NCI-H1105 treated with DMSO at 0.1 percent for 48 hours (cell line): ENCODE results near the gene MINPP1.

Source experiments
- DNase-seq: peaks from one replicate; lab custom pipeline; 2025; lab: John Stamatoyannopoulos, UW

Gene MINPP1

GRCh38 chr10:87519582-87519981, 14.9 kb downstream of the MINPP1 start:
- DNase-seq: no peak

DNA sequence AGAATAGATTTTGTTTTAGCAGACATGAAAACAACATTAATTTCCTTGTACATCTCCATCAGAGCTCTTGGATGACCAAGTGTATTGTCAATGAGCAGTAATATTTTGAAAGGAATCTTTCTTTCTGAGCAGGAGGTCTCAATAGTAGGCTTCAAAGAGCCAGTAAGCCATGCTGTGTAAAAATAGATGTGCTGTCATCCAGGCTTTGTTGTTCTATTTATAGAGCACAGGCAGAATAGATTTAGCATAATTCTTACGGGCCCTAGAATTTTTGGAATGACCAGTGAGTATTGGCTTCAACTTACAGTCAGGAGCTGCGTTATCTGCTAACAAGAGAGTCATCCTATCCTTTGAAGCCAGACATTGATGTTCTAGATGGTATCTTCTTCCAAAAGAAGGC, 19.0 kb downstream of the MINPP1 start:
- DNase-seq: no peak

DNA sequence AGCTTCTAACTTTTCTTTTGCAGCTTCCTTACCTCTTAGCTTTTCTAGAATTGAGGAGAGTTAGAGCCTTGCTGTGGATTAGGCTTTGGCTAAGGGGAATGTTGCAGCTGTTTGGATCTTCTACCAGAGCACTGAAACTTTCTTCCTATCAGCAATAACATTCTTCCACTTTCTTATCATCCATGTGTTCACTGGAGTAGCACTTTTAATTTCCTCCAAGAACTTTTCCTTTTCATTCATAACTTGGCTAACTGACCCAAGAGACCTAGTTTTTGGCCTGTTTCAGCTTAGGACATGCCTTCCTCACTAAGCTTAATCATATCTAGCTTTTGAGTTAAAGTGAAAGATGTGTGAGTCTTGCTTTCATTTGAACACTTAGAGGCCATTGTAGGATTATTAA, 19.6 kb downstream of the MINPP1 start:
- DNase-seq: no peak

DNA sequence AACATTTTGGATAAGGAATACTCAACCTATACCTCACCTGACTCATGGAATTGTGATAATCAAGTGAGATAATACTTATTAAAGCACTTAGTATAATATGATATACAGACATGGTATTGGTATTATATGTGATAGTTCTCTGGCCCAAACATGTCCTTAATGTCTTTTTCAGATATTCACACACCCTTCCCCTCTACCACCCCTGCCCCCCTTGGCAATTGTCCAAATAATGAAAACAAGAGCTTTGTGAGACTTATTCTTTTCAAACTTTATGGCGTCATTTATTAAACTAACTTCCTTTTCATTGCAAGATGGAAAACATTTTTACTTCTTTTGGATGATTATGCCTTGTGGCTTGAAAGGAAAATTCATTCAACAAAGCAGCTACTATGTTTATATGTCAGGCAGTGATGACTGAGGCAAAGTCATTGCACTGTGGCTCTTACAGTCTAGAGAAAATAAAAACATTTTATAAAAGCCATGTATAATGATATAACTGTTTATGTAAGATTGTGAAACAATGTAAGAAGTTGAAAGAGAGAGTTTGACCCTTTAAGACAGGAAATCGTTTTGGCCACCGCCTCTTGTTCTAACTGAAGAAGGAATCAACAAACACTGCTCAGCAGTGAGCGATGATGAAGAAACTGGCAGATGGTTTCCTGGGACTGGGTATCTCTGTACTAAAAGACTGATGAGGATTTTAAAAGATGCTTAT, 27.4 kb downstream of the MINPP1 start:
- DNase-seq: no peak

GRCh38 chr10:87532696-87533095, 28.0 kb downstream of the MINPP1 start:
- DNase-seq: no peak

- no peak for DNase-seq
These were observed 29.6 kb downstream of the MINPP1 start for GRCh38 chr10:87534173-87534858.

- no peak for DNase-seq
These were observed 33.7 kb downstream of the MINPP1 start for GRCh38 chr10:87538092-87539015.

GRCh38 chr10:87541114-87541513, 36.4 kb downstream of the MINPP1 start:
- no peak for DNase-seq

- DNase-seq: no peak
These were observed 40.0 kb downstream of the MINPP1 start for GRCh38 chr10:87544721-87545120.

DNA sequence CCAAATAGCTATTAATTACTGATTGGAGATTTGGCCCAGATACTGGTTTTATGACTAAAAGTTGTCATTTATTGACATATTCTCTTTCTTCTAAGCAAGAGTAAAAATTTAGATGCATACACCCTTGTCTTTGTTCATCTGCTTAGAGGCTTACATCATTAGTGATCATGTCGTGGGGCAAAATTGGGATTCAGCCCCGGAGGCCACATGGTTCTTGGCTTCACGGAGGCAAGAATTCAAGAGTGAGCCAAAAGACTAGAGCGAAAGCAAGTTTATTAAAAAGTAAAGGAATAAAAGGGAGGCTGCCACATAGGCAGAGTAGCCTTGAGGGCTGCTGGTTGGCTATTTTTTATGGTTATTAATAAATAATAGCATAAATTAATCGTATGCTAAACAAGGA, 41.1 kb downstream of the MINPP1 start:
- no peak for DNase-seq

GRCh38 chr10:87546210-87546609, 41.5 kb downstream of the MINPP1 start:
- no peak for DNase-seq

- DNase-seq: no peak
These were observed 42.3 kb downstream of the MINPP1 start for GRCh38 chr10:87546971-87547413.

DNA sequence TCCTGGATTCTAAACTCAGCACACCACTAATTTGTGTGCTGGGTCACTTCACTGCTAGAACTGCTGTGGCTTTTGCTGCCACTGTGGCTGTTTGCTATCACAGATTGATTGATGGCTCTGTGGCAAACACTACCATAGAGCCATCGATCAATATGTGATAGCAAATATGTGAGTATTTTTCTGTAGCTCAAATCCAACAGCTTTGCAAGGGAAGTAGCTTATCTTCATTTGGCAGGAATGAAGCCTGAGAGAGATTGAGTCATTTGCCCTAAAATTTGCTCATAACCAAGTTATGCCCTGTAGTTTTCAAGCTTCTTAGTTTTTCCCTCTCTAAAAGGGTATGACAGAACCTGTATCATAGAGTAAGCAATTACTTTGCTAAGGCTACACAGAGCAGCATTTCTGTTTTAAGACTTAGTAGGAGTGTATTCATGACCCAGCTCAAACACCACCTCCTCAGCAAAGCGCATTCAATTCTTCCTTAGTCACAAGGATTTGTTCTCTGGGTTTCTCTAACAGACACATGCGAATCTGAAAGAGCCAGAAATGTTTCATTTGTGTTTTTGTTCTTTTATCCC, 43.1 kb downstream of the MINPP1 start:
- no peak for DNase-seq

DNA sequence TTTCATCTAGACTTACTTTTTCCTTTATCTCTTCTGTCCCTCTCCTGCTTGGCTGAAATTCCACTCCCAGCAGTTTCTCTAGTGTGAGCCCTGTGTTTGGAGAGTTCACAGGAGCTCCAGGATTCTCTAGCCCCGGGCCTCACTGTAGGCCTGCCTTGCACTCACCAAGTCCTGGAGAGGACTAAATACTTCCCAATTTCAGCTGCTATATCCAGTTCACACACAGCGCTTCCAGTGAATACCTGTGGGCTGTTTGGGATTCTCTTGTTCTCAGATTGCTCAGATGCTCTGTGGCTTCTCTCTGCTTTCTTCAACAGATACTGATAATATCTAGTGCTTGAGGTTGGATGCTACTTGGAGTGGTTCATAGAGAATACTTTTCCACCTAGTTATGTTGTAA, 46.0 kb downstream of the MINPP1 start:
- DNase-seq: no peak

- DNase-seq: no peak
These were observed 46.6 kb downstream of the MINPP1 start for GRCh38 chr10:87551326-87551725.

- DNase-seq: no peak
These were observed 47.7 kb downstream of the MINPP1 start for GRCh38 chr10:87552248-87552929.

DNA sequence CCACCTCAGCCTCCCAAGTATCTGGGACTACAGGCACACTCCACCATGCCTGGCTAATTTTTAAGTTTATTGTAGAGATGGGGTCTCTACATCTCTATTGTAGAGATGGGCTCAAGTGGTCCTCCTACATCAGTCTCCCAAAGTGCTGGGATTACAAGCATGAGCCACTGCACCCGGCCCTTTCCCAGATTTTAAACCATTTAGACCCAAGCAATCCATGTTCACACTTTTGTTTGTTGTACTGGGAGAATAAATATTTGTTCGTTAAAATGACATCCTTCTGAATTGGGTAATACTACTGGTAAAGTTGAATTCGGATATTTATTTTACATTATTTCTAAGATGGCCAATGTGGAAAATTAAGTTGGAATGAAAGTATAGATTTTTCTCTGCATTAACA, 52.7 kb downstream of the MINPP1 start:
- no peak for DNase-seq

GRCh38 chr10:87558333-87558732, 53.6 kb downstream of the MINPP1 start:
- no peak for DNase-seq

GRCh38 chr10:87559392-87559791, 54.7 kb downstream of the MINPP1 start:
- no peak for DNase-seq

GRCh38 chr10:87560495-87561129, 55.9 kb downstream of the MINPP1 start:
- no peak for DNase-seq

DNA sequence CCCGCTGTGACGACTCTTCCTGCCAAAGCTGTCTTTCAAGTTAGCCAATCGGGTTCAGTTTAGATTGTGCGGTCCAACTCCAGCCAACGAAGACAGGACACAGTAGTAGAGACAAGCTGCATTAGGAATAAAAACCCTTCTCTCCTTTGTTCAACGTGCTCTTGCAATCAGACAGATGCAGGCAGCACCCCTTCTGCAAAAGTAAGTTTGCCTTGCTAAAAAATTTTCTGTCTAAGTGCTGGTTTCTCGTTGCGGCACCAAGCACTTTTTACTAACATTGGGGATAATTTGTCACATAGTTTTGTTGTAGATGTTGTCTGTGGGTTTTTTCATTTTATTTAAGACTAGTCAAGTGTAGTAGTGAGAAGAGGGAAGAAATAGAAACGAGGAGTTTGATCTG, 58.1 kb downstream of the MINPP1 start:
- DNase-seq: no peak
